Right renal pelvis (tissue), 4 donors: ENCODE data around the gene PITRM1. TPM values are rescaled to one million over a fixed set of nuclear protein-coding genes. Genes with fewer than 3 reads are reported as not detected.
"Not testable (repeated sequence)": the region's sequence is repeated elsewhere in the genome, so short reads cannot be mapped to it uniquely, and the experiment has no call there.

Experiments used
- DNase-seq, 4 donors: peaks; one replicate each; pipeline ENCODE4 v3.0.0-alpha.2; 2013; ENCODE audit warnings: low read depth in 4 of 4, low spot score in 3 of 4, missing footprints in 1 of 4
- polyA plus RNA-seq, 4 donors: library from polyadenylated mRNA; unstranded; fragments of 120-200 nt; gene quantifications; one replicate each; pipeline ENCODE4 v1.2.1, GENCODE V29; 2013; ENCODE audit not compliant: insufficient read length in 4 of 4

PITRM1 gene
- polyA plus RNA-seq, 4 donors = 56.9 to 66.7 (median 60.6) TPM

DNA sequence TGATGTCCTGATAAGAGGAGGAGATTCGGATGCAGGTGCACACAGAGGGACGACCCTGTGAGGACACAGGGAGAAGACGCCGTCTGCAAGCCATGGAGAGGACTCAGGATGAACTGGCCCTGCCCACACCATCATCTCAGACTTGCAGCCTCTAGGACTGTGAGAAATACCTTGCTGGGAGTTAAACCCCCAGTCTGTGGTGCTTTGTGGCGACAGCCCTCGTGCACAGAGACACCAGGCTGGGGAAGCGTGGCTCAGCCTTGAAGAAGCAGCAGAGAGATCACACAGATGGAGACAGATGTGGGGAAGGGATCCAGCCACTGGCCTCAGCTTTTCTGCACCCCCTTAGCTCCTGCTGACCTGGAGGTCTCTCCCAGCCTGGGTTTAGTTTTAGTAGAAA is 26.3 kb upstream of the PITRM1 start:
- no peak for DNase-seq

DNA sequence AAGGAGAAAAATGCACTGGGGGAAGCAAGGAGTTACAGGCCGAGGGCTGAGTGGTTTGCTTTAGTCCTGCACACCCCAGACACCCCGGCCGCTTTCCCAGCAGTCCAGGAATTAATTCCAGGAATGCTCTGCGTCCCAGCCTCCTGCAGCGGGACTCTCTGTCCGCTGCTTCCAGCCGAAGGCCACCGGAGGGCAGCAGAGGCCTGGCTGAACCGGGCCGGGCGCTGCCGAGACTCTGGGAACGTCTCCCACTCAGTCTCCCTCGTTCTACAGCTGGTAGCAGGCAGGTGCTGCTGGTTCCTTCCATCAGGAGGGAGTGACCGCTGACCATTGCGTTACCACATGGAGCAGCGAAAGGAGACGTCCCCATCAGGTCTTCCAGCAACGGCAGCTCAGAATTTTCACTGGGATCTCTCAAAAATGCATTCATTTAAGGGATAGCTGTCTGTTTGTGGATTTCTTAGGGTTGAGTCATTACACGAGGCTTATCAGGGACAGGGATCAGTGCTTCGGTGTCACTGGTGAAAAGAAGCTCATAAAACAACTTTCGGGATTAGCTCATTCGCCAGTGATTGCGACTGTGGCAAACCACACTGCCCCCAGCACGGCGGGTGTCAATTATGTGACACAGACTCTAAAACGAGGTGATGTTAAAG is 24.9 kb upstream of the PITRM1 start:
- DNase-seq = peak in 3 of 4 donors; percentile 62 to 64 (median 63)

DNA sequence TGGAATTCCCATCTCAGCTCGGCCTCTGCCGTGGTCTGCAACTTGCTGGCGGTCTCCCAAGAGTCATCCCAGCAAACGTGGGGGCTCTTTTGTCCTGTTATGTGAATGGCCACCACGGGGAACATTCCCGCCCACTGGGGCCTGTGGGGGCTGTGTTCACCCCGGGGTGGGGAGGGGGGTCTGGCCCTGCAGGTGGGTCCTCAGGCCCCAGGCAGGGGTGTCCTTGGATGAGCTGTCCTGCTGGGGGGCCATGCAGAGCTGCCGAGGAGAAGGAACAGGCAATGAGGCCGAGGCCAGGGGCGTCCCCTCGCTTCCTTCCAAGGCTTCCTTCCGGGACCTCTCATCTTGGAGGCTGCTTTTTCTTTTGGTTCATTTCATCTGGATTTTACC is 24.4 kb upstream of the PITRM1 start:
- no peak for DNase-seq

GRCh38 chr10:3196482-3196881 is 23.9 kb upstream of the PITRM1 start:
- DNase-seq = no peak

DNA sequence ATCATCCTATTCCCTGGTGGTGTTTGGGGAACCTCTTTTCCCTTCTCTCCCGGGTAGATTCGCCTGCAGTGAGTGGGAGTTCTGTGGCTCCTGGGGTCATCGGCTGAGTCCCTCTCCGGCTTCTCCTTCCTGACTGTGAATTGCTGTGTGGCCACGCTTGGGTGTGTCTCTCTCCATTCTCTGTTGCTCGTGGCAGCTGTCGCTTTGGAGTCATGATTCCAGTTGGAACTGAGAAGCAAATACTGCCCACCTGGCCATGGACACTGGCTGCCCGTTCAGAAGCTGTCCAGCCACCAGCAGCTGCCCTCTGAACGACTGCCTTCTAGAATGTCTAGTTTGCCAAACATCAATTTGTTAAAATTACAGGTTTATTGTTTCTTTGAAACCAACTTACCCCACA is 23.1 kb upstream of the PITRM1 start:
- no peak for DNase-seq

GRCh38 chr10:3195286-3195685 is 22.7 kb upstream of the PITRM1 start:
- DNase-seq = no peak

GRCh38 chr10:3194871-3195270 is 22.3 kb upstream of the PITRM1 start:
- DNase-seq = no peak

- no peak for DNase-seq
Observed at GRCh38 chr10:3193751-3194150, 21.2 kb upstream of the PITRM1 start.

DNA sequence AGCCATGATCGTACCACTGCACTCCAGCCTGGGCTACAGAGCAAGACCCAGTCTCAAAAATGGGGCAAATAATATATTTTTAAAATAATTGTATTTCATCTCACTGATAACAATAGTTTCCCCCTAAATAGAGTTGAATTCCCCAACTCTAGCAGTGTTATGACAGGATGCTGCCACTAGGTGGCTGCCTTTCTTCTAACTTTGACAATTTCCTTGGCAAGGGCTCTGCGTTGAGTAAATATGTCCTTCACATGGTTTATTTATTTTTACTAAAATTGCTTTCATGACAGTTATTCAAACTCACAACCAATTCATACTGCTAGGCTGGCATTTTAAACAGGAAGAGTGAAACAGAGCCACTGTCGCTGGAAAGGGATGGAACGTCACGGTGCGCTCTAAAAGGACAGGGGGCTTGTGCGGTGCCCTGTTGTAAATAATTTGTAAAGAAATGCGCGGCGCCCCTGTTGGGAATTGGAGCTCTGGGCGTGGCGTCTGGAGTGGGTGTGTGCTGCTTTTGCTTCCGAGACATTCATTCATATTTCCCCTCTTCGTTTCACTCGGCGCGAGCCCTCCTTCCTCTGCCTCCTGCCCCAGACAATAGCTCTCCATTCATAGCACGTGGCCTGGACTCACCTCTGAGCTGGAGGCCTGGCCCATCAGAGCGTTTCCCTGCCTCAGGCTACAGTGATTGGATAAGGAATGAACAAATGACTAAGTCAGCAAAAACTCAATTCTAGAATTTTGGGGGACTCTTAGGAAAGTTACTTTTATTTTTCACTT is 20.5 kb upstream of the PITRM1 start:
- DNase-seq = no peak

- DNase-seq = no peak
Observed at GRCh38 chr10:3190817-3191216, 18.2 kb upstream of the PITRM1 start.

GRCh38 chr10:3187229-3187628 is 14.6 kb upstream of the PITRM1 start:
- DNase-seq = not testable (repeated sequence)

- no peak for DNase-seq
Observed at GRCh38 chr10:3186368-3186767, 13.8 kb upstream of the PITRM1 start.

DNA sequence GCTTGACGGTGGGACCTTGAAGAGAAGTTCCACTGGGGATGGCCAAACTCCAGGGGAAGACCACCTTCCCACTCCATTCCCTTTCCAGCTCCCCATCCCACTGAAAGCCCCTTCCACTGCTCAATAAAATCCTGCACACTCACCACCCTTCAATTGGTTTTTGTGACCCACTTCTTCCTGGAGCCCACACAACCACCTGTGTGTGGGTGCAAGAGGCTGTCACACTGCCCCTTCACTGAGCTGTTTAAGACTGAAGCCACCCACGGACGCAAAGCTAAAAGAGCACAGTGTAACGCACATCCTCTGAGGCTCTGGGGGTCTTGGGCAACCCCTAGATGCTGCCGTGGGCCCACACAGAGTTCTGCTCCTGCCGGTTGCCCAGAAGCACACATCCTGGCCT is 12.8 kb upstream of the PITRM1 start:
- no peak for DNase-seq

DNA sequence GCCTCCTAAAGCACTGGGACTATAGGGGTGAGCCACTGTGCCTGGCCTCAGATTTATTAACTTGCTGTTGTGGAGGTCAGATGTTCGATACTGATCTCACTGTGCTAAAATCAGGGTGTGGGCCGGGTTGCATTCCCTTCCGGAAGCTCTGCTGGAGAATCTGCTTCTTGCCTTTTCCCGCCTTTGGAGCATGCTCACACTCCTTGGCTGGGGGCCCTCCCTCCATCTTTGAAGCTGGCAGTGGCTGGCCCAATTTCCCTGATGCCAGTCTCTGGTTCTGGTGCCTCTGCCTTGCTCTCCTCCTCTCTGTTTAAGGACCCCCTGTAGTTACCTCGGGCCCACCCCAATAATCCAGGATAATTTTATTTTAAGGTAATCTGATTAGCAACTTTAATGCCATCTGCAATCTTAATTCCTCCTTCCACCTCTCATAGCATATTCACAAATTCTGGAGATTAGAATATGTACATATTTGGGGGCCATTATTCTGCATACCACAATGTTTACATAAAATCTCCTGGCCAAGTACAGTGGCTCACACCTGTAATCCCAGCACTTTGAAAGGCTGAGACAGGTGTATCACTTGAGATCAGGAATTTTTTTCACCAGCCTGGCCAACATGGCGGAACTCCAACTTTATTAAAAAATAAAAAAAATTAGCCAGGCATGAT is 7.9 kb upstream of the PITRM1 start:
- no peak for DNase-seq

DNA sequence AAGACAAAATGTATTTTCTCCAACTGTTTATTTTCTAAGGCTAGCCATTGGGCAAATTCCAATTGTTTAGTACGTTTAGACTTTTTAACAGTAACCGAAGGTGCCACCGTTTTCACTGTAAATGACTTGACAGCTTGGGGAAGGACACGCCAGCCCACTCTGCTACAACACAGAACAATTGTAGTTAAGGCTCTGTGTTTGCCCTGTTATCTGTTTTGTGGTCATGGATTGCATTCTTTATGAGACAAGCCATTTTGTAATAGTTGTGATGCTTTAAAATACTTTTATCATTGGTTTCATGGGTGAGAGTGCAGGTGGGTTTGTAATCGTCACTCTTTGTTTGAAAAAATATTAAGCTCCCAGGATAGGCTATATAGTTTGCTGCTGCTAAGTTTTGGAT is 6.6 kb upstream of the PITRM1 start:
- DNase-seq = no peak

DNA sequence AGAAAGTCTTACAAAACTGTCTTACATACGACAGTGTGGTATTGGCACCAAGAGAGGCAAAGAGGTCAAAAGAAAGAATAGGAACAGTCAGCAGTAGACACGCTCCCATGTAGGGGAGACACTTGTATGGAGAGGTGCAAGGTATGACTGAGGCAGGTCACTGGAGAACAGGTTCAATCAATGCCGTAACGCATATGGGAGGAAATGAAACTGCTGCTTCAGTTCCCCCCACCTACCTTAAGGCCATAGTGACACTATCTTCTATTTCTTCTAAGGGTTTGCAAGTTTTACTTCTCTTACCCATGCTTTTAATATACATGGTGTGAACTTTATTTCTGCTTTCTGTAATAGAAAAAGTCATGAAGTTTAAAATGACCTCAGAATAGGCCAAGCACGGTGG is 5.5 kb upstream of the PITRM1 start:
- no peak for DNase-seq

DNA sequence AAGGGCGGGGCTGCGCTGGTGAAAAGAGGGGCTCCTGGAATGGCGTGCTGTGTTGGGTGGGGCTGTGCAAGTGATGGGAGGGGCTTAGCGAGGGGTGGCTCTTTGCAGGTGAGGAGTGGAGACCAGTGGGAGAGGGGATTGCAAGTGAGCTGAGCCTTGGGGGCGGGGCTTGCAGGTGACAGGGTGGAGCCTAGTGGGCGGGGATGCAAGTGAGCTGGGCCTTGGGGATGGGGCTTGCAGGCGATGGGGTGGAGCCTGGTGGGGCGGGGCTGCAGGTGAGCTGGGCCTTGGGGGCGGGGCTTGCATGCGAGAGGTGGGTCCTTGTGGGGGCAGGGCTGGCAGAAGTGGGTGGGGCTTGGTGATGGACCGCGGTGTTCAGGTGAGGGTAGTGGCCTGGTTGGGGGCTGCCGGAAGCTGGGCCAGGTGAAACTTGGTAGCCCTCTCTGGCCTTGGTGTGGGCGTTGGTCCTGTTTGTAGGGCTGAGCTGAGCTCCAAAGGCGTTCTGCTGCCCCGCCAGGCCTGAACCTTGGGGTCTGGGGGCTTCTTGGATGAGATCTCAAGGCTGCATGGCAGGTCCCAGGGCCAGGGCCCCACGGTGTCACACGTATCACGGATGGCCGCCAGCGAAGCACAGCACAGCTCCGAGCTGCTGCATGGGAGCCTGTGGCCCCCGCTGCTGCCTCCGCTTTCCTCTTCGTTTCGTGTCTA is 743 bp upstream of the PITRM1 start:
- DNase-seq = no peak

GRCh38 chr10:3172081-3172445 is 519 bp downstream of the PITRM1 start:
- peak in 2 of 4 donors; percentile 21 to 30 for DNase-seq

DNA sequence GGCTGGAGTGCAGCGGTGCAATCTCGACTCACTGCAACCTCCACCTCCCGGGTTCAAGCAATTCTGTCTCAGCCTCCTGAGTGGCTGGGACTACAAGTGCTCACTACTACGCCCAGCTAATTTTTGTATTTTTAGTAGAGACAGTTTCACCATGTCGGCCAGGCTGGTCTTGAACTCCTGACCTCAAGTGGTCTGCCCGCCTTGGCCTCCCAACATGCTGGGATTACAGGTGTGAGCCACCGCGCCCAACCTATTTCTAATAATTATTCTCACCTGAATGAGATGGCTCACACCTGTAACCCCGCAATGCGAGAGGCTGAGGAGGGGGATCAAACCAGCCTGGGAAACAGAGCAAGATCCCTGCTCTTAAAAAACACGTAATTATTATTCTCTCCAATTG is 1.1 kb downstream of the PITRM1 start:
- DNase-seq = not testable (repeated sequence)

DNA sequence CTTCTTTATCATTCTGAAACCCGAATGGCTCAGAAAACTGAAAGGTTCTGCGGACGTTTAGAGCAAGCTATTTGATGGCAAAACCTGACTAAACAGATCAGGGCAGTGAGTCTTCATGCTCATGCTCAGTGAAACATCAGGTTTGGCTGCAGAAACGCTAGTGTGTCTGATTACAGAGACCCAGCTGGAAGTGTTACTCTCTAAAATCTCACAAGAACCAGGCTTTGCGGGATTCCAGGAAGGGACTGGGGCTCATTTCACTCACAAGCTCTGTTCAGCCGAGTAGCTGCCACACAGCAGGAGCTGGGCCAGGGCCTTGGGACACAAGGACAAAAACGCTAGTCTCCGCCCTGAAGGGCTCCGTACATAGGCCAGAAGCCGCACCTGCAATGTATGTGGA is 2.9 kb downstream of the PITRM1 start:
- DNase-seq = no peak

- DNase-seq = no peak
Observed at GRCh38 chr10:3169271-3169670, 3.3 kb downstream of the PITRM1 start.
